SJSA1 (cell line): ENCODE results near the gene MTUS2. TPM values are rescaled to one million over a fixed set of nuclear protein-coding genes. Genes with fewer than 3 reads are reported as not detected.

Experiments
- DNase-seq, 2 experiments: peaks; one replicate each; pipeline ENCODE4 v3.0.0-alpha.2; 2015 to 2020; ENCODE audit warnings: low spot score in 2 of 2, low read depth in 1 of 2
- H3K27ac ChIP-seq: fragments of 250-450 bp; sonication (Bioruptor Pico); 2 replicates; pipeline ENCODE4 v1.5.1; 2020; ENCODE audit warnings: mild to moderate bottlenecking, moderate library complexity
- H3K27me3 ChIP-seq: fragments of 250-450 bp; sonication (Bioruptor Pico); replicated peaks from 2 replicates; pipeline ENCODE4 v1.5.1; 2020; ENCODE audit warnings: mild to moderate bottlenecking, moderate library complexity
- H3K36me3 ChIP-seq: fragments of 250-450 bp; sonication (Bioruptor Pico); 2 replicates; pipeline ENCODE4 v1.5.1; 2020; ENCODE audit warnings: mild to moderate bottlenecking
- H3K4me1 ChIP-seq: fragments of 250-450 bp; sonication (Bioruptor Pico); replicated peaks from 2 replicates; pipeline ENCODE4 v1.6.1; 2021; ENCODE audit warnings: mild to moderate bottlenecking
- H3K4me3 ChIP-seq: fragments of 250-450 bp; sonication (Bioruptor Pico); 2 replicates; pipeline ENCODE4 v1.5.1; 2020; ENCODE audit warnings: mild to moderate bottlenecking
- H3K9me3 ChIP-seq: fragments of 250-450 bp; sonication (Bioruptor Pico); replicated peaks from 2 replicates; pipeline ENCODE4 v1.5.1; 2020; ENCODE audit warnings: mild to moderate bottlenecking
- total RNA-seq: library from RNA; depleted of rRNA; stranded (reverse); fragments of >200 nt; shearing (Covaris generic); gene quantifications from 2 replicates; pipeline ENCODE4 v1.2.3, GENCODE V29; 2014

MTUS2 gene
- total RNA-seq, 1 experiment from 2014 or later = not detected

- Histone ChIP-seq H3K27me3 (no peaks in the 10 kb centered on the region), H3K4me3 (no peak overlapping the region), H3K4me1 (no peaks in the 10 kb centered on the region), H3K36me3 (no peaks in the 10 kb centered on the region), H3K9me3 (no peaks in the 10 kb centered on the region), H3K27ac (no peak overlapping the region)
- no peak for DNase-seq
Observed at GRCh38 chr13:29487466-29488454, 667.6 kb downstream of the MTUS2 start.

DNA sequence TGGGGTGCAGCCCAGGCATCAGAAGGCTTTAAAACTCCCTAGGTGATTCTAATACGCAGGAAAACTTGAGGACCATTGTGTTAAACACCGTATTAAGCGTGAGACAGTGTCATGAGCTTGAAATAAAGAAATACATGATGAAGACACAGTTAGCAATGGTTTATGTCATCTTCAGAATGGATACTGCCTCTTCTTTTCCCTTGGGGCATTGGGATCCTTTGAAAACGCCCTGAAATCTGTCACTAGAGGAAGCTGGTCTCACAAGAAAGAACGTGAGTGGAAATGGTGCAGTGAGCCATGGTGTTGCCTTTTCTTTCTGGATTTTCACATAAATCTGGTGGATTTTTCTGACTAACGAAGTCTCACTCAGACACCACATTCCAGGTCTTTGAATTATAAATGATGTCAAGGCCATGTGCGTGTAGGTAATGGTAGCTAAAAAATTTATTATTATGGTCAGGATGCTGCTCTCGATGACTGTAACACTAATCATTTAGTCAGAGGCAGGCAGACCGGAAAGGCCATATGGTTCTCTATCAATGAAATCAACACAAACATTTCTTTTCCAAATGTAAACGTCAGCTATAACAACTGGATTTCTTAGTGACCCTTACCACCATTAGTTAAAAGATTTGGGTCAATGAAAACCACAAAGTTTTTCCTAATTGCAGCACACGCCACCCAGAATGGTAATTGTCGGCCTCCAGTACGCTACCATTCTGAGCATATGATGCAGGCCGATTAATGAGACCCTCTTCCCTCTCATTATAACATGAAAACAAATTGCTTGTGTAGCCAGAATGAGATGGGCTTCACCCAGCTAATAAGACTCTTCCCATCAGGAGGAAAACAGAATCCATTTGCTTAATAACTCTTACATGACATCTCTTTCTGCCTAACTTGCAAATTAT, 669.8 kb downstream of the MTUS2 start:
- no peaks in the 10 kb centered on the region for H3K27me3 ChIP-seq

DNA sequence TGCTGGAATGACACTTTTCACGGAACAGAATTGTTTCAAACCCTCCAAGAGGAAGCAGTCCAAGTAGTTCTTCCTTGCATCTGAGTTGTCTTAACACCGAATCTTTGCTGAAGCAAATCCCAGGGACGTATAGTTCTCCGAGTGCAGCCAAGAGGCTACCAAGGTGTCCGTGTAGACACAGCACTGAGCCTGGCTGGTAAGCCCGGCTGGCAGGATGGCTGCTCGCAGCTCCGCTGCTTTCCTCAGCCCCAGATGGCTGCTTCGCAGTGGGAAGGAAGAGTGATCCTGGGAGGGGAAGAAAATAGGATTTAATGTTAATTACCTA, 670.4 kb downstream of the MTUS2 start:
- Histone ChIP-seq H3K9me3 (no peaks in the 10 kb centered on the region), H3K36me3 (no peaks in the 10 kb centered on the region), H3K4me3 (no peak overlapping the region), H3K27ac (no peak overlapping the region), H3K4me1 (no peaks in the 10 kb centered on the region), H3K27me3 (no peaks in the 10 kb centered on the region)
- no peak for DNase-seq

More for the DNA sequence above, 669.8 kb downstream of the MTUS2 start:
- no peaks in the 10 kb centered on the region for H3K36me3 ChIP-seq
- H3K4me3 ChIP-seq = no peak overlapping the region
- no peak for DNase-seq
- H3K4me1 ChIP-seq = no peaks in the 10 kb centered on the region
- H3K9me3 ChIP-seq = no peaks in the 10 kb centered on the region
- no peak overlapping the region for H3K27ac ChIP-seq

GRCh38 chr13:29491248-29491647, 671.1 kb downstream of the MTUS2 start:
- Histone ChIP-seq H3K4me1 (no peaks in the 10 kb centered on the region), H3K9me3 (no peaks in the 10 kb centered on the region), H3K27ac (no peak overlapping the region), H3K4me3 (no peak overlapping the region), H3K36me3 (no peaks in the 10 kb centered on the region), H3K27me3 (no peaks in the 10 kb centered on the region)
- no peak for DNase-seq

- peaks cover 6% of the 10 kb centered on the region for H3K4me1 ChIP-seq
- no peak overlapping the region for H3K4me3 ChIP-seq
- H3K9me3 ChIP-seq = no peaks in the 10 kb centered on the region
- DNase-seq = no peak
- H3K36me3 ChIP-seq = no peaks in the 10 kb centered on the region
- H3K27me3 ChIP-seq = no peaks in the 10 kb centered on the region
- no peak overlapping the region for H3K27ac ChIP-seq
Observed at GRCh38 chr13:29493796-29494195, 673.7 kb downstream of the MTUS2 start.

DNA sequence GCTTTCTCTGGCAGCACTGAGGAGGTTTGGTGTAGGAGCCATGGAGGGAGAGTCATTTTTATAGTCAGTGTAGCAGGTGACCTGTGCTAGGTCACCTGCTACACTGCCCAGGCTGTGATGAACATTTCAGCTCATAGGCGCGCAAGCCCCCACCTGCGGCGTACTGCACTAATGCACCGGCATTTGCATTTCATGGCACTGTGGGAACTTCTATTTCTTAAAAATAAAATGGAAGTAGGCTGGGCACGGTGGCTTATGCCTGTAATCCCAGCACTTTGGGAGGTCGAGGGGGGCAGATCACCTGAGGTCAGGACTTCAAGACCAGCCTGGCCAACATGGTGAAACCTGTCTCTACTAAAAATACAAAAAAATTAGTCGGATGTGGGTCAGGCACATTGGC, 674.4 kb downstream of the MTUS2 start:
- Histone ChIP-seq H3K4me1 (peaks cover 6% of the 10 kb centered on the region), H3K9me3 (no peaks in the 10 kb centered on the region), H3K27ac (no peak overlapping the region), H3K36me3 (no peaks in the 10 kb centered on the region), H3K4me3 (no peak overlapping the region), H3K27me3 (no peaks in the 10 kb centered on the region)
- DNase-seq = no peak

GRCh38 chr13:29496241-29496712, 676.1 kb downstream of the MTUS2 start:
- Histone ChIP-seq H3K4me1 (peaks cover 6% of the 10 kb centered on the region), H3K27ac (no peak overlapping the region)

DNA sequence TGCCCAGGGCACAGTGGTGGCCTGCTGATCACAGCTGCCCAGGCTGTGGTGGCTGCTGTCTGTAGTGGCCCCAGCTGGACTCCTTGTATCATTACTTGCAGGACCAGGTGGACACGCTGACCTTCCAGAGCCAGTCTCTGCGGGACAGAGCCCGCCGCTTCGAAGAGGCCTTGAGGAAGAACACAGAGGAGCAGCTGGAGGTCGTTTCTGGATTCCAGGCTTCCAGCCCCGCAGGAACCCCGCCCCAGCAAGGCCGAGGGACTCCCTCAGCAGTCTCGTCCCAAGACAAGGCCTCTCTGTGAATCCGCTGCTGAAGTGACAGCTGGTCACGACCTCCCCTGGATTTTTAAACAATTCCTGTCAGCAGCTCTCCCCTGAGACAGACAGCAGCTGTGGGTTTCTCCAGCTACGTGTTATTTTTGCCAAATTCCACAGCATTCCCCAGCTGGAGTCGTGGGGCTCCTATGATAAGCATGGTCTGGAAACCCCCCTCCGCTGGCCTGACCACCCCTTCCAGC, 677.1 kb downstream of the MTUS2 start:
- H3K9me3 ChIP-seq = no peaks in the 10 kb centered on the region
- no peak for DNase-seq
- H3K27ac ChIP-seq = no peak overlapping the region
- H3K4me3 ChIP-seq = no peak overlapping the region
- peaks cover 6% of the 10 kb centered on the region for H3K4me1 ChIP-seq
- no peaks in the 10 kb centered on the region for H3K27me3 ChIP-seq
- H3K36me3 ChIP-seq = no peaks in the 10 kb centered on the region

More at GRCh38 chr13:29496241-29496712, 676.1 kb downstream of the MTUS2 start:
- no peak for DNase-seq
- H3K9me3 ChIP-seq = no peaks in the 10 kb centered on the region
- H3K4me3 ChIP-seq = no peak overlapping the region
- H3K36me3 ChIP-seq = no peaks in the 10 kb centered on the region
- no peaks in the 10 kb centered on the region for H3K27me3 ChIP-seq

GRCh38 chr13:29498426-29499040, 678.4 kb downstream of the MTUS2 start:
- Histone ChIP-seq H3K27ac (no peak overlapping the region), H3K36me3 (no peaks in the 10 kb centered on the region), H3K27me3 (no peaks in the 10 kb centered on the region), H3K9me3 (no peaks in the 10 kb centered on the region), H3K4me1 (peaks cover 6% of the 10 kb centered on the region), H3K4me3 (no peak overlapping the region)
- no peak for DNase-seq

- no peak for DNase-seq
- no peaks in the 10 kb centered on the region for H3K9me3 ChIP-seq
- H3K27ac ChIP-seq = no peak overlapping the region
Observed at GRCh38 chr13:29499506-29500165, 679.5 kb downstream of the MTUS2 start.

DNA sequence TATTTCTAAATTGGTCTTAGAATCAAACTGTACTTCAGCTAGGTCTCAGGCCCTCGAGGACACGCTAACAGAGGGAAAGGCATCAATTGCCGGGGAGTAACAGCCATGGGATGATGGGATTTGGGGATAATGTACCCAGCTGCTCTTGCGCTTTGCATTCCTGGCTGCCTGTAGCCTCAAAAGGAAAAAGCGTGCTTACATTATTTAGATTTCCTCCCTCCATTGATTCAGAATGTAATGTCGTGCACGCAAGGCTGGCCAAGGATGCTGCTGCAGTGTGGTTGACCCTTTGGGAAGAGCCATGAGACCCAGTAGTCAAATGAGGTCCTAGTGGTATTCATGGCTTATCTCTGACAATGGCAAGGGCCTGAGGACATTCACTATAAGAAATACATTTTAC, 680.2 kb downstream of the MTUS2 start:
- no peak overlapping the region for H3K27ac ChIP-seq
- H3K4me3 ChIP-seq = no peak overlapping the region
- H3K27me3 ChIP-seq = no peaks in the 10 kb centered on the region
- no peaks in the 10 kb centered on the region for H3K36me3 ChIP-seq
- H3K9me3 ChIP-seq = no peaks in the 10 kb centered on the region
- DNase-seq = no peak
- H3K4me1 ChIP-seq = peaks cover 9% of the 10 kb centered on the region

More at GRCh38 chr13:29499506-29500165, 679.5 kb downstream of the MTUS2 start:
- no peaks in the 10 kb centered on the region for H3K36me3 ChIP-seq
- peaks cover 9% of the 10 kb centered on the region for H3K4me1 ChIP-seq
- no peak overlapping the region for H3K4me3 ChIP-seq
- H3K27me3 ChIP-seq = no peaks in the 10 kb centered on the region

DNA sequence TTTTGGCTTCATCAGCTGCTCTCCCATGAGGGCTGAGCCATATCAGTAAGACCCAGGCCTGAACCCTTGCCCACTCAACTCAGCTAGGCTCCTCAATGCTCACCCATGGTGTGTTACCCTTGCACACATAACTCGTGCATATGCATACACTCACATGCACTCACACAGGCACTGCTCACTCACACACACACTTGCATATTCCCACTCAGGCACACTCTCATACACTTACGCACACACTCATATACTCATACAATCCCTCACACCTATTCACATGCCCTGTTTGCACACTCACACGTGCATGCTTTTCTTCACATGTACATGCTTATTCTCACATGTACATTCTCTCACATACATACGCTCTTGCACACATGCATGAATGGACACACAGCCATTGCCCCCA, 681.5 kb downstream of the MTUS2 start:
- Histone ChIP-seq H3K4me1 (peaks cover 9% of the 10 kb centered on the region), H3K27ac (no peak overlapping the region), H3K27me3 (no peaks in the 10 kb centered on the region), H3K36me3 (no peaks in the 10 kb centered on the region), H3K9me3 (no peaks in the 10 kb centered on the region), H3K4me3 (no peak overlapping the region)
- no peak for DNase-seq
